Measurements from ENCODE around the gene DDRGK1. TPM values are rescaled to one million over a fixed set of nuclear protein-coding genes. Genes with fewer than 3 reads are reported as not detected.
A peak's percentile ranks its signal among the peaks of the same experiment; 100 is the strongest.

DDRGK1 gene
- total RNA-seq, 4 donors from 2014 or later: 59.2 to 71.7 (median 66.4) TPM

GRCh38 chr20:3227936-3228749 lies 23.7 kb upstream of the DDRGK1 start:
- intact Hi-C loops (cut with DNase I): no loop called here
- TF ChIP-seq CTCF (IDR thresholded peaks at IDR 0.05) (no peak), POLR2A (IDR thresholded peaks at IDR 0.05) (no peak)
- peaks cover 0 to 40% (median 10%) of the 10 kb centered on the region in 3 donors for H3K4me1 ChIP-seq
- no peaks in the 10 kb centered on the region for H3K27me3 ChIP-seq
- WGBS, 2 donors: 85 to 88% methylated on average over 8 to 12 of the region's 42 CpGs
- peaks cover 0 to 68% (median 0%) of the 10 kb centered on the region in 3 donors for H3K36me3 ChIP-seq
- H3K9me3 ChIP-seq: no peaks in the 10 kb centered on the region
- H3K27ac ChIP-seq: no peak overlapping the region
- no peak for DNase-seq
- H3K4me3 ChIP-seq: no peak overlapping the region

- no peak for DNase-seq
- Histone ChIP-seq H3K36me3 (peaks cover 0 to 74% (median 0%) of the 10 kb centered on the region in 3 donors), H3K27ac (no peak overlapping the region), H3K4me3 (no peak overlapping the region), H3K27me3 (no peaks in the 10 kb centered on the region), H3K9me3 (no peaks in the 10 kb centered on the region), H3K4me1 (peaks cover 0 to 47% (median 10%) of the 10 kb centered on the region in 3 donors)
- intact Hi-C loops (cut with DNase I): no loop called here
- TF ChIP-seq POLR2A (IDR thresholded peaks at IDR 0.05): no peak
- TF ChIP-seq CTCF (IDR thresholded peaks at IDR 0.05): no peak
- 45 to 54% methylated on average over 4 to 6 of the region's 7 CpGs for WGBS, 2 donors
Observed at GRCh38 chr20:3227506-3227905, 23.0 kb upstream of the DDRGK1 start.

- TF ChIP-seq POLR2A (IDR thresholded peaks at IDR 0.05): no peak
- intact Hi-C loops (cut with DNase I): no loop called here
Observed at GRCh38 chr20:3226864-3227263, 22.4 kb upstream of the DDRGK1 start.

GRCh38 chr20:3226093-3226492 lies 21.6 kb upstream of the DDRGK1 start:
- WGBS, 2 donors: 86% methylated on average over 4 to 8 of the region's 10 CpGs
- no peak for TF ChIP-seq CTCF (IDR thresholded peaks at IDR 0.05)
- no peak for TF ChIP-seq POLR2A (IDR thresholded peaks at IDR 0.05)
- no peak overlapping the region for H3K4me3 ChIP-seq
- peaks cover 0 to 61% (median 10%) of the 10 kb centered on the region in 3 donors for H3K4me1 ChIP-seq
- intact Hi-C loops (cut with DNase I): no loop called here
- peak overlapping the region in 1 of 4 donors; percentile 55 for H3K27ac ChIP-seq
- peaks cover 0 to 82% (median 0%) of the 10 kb centered on the region in 3 donors for H3K36me3 ChIP-seq
- H3K27me3 ChIP-seq: no peaks in the 10 kb centered on the region
- H3K9me3 ChIP-seq: no peaks in the 10 kb centered on the region
- no peak for DNase-seq

More at GRCh38 chr20:3226864-3227263, 22.4 kb upstream of the DDRGK1 start:
- Histone ChIP-seq H3K4me3 (no peak overlapping the region), H3K27me3 (no peaks in the 10 kb centered on the region), H3K4me1 (peaks cover 0 to 53% (median 10%) of the 10 kb centered on the region in 3 donors), H3K27ac (no peak overlapping the region), H3K9me3 (no peaks in the 10 kb centered on the region), H3K36me3 (peaks cover 0 to 81% (median 0%) of the 10 kb centered on the region in 3 donors)
- DNase-seq: no peak
- WGBS, 2 donors: 87 to 88% methylated on average over 5 to 8 of the region's 14 CpGs

GRCh38 chr20:3224681-3225421 lies 20.4 kb upstream of the DDRGK1 start:
- Histone ChIP-seq H3K36me3 (peaks cover 0 to 82% (median 0%) of the 10 kb centered on the region in 3 donors), H3K27me3 (no peaks in the 10 kb centered on the region), H3K9me3 (no peaks in the 10 kb centered on the region), H3K27ac (peak overlapping the region in 3 of 4 donors; percentile 17 to 55 (median 49)), H3K4me3 (no peak overlapping the region), H3K4me1 (peaks cover 0 to 62% (median 10%) of the 10 kb centered on the region in 3 donors)
- DNase-seq: no peak
- WGBS, 2 donors: 56 to 73% methylated on average over 8 of the region's 8 CpGs
- intact Hi-C loops (cut with DNase I): no loop called here
- no peak for TF ChIP-seq POLR2A (IDR thresholded peaks at IDR 0.05)
- no peak for TF ChIP-seq CTCF (IDR thresholded peaks at IDR 0.05)

All from esophagus squamous epithelium (tissue), 5 donors.